Natural killer cell (primary cell): ENCODE measurements around the gene PCDHB8. TPM values are rescaled to one million over a fixed set of nuclear protein-coding genes. Genes with fewer than 3 reads are reported as not detected.
A peak's percentile ranks its signal among the peaks of the same experiment; 100 is the strongest.
"Not testable (repeated sequence)": the region's sequence is repeated elsewhere in the genome, so short reads cannot be mapped to it uniquely, and the experiment has no call there.

Source experiments
- ATAC-seq, 3 donors: fragments of 150-1000 bp in 2 of 3; fragments of 200-7000 bp in 1 of 3; cut with Tn5 transposase; 1 replicate in 1 of 3; 2 replicates in 2 of 3; pipeline ENCODE4 v1.10.0; 2021; ENCODE audit warnings: mild to moderate bottlenecking in 2 of 3, moderate library complexity in 2 of 3
- DNase-seq, 2 donors: peaks; one replicate each; pipeline versions ENCODE4 v3.0.0 to v3.0.0-alpha.2; 2013 to 2021; ENCODE audit warnings: mixed read lengths in 1 of 2
- H3K27ac ChIP-seq: one replicate; pipeline ENCODE4 v1.5.1; 2013; ENCODE audit warnings: mild to moderate bottlenecking, low read length
- H3K27me3 ChIP-seq: one replicate; pipeline ENCODE4 v1.6.1; 2013; ENCODE audit warnings: low read length; ENCODE audit not compliant: control insufficient read depth, insufficient read depth
- H3K36me3 ChIP-seq: one replicate; pipeline ENCODE4 v1.6.1; 2013; ENCODE audit warnings: low read length; ENCODE audit not compliant: control insufficient read depth, insufficient read depth
- H3K4me1 ChIP-seq: one replicate; pipeline ENCODE4 v1.6.1; 2013; ENCODE audit warnings: low read length; ENCODE audit not compliant: control insufficient read depth, insufficient read depth
- H3K4me3 ChIP-seq: one replicate; pipeline ENCODE4 v1.5.1; 2013; ENCODE audit warnings: low read length
- H3K9me3 ChIP-seq: one replicate; pipeline ENCODE4 v1.6.1; 2013; ENCODE audit warnings: low read length; ENCODE audit not compliant: control insufficient read depth, insufficient read depth
- H3K27ac Mint-ChIP-seq, 2 donors: one replicate each; pipeline ENCODE4 v1.8.0; 2022; ENCODE audit warnings: mild to moderate bottlenecking in 2 of 2, mixed read lengths in 2 of 2, moderate library complexity in 1 of 2
- H3K27me3 Mint-ChIP-seq, 2 donors: one replicate each; pipeline ENCODE4 v1.8.0; 2022; ENCODE audit warnings: low read depth in 2 of 2, mixed read lengths in 2 of 2
- H3K36me3 Mint-ChIP-seq: one replicate; pipeline ENCODE4 v1.8.0; 2022; ENCODE audit warnings: mixed read lengths
- H3K4me1 Mint-ChIP-seq, 2 donors: one replicate each; pipeline ENCODE4 v1.8.0; 2022; ENCODE audit warnings: mixed read lengths in 2 of 2
- H3K4me3 Mint-ChIP-seq: one replicate; pipeline ENCODE4 v1.8.0; 2022; ENCODE audit warnings: mild to moderate bottlenecking, moderate library complexity, mixed read lengths
- H3K9me3 Mint-ChIP-seq, 2 donors: one replicate each; pipeline ENCODE4 v1.8.0; 2022; ENCODE audit warnings: mixed read lengths in 2 of 2
- CTCF ChIP-seq: fragments of 200-600 bp; IDR thresholded peaks from one replicate; pipeline ENCODE4 v1.8.0; 2022; ENCODE audit warnings: antibody characterized with exemption
- WGBS: methylation state at CpG from one replicate; pipeline ENCODE4 v1.1.7; 2013; ENCODE audit warnings: missing lambda C conversion rate; ENCODE audit not compliant: insufficient coverage; 5-methylcytosine and 5-hydroxymethylcytosine counted together
- intact Hi-C: fragments of 100-400 bp; cut with micrococcal nuclease; formaldehyde crosslinking; loops from one replicate; pipeline ENCODE4 v1.14.2; 2022
- total RNA-seq, 4 donors: library from RNA; stranded (reverse); fragments of 120-200 nt in 1 of 4; gene quantifications; one replicate each; pipeline versions ENCODE4 v1.2.3 to v1.2.4, GENCODE V29; 2013 to 2022

The PCDHB8 gene
- total RNA-seq, 3 donors from 2014 or later (not counting 1 experiment from before 2014, with no cell fraction given): not detected

GRCh38 chr5:141182248-141182647 lies 4.7 kb downstream of the PCDHB8 start, which contains the start of gene PCDHB16:
Gene PCDHB16 (plus strand): TSS chr5:141182387. CDS start chr5:141182560, 173 bp downstream.
- ATAC-seq (no peak), DNase-seq (peak in 1 of 2 donors; percentile 11)
- WGBS: 21% methylated on average over 13 of the region's 13 CpGs
- no peak within 1 kb of the TSS for H3K4me3 ChIP-seq
- H3K4me1 ChIP-seq: no peaks in the 10 kb centered on the region
- intact Hi-C loops: no loop called here
- TF ChIP-seq CTCF: no peak
- peaks cover 2% of the 10 kb centered on the region for H3K27me3 ChIP-seq
- peaks cover 0 to 6% of the 10 kb centered on the region in 2 donors for H3K4me1 Mint-ChIP-seq
- no peaks in the 10 kb centered on the region for H3K9me3 ChIP-seq
- H3K36me3 ChIP-seq: no peaks in the 10 kb centered on the region
- H3K9me3 Mint-ChIP-seq: peaks cover 4 to 5% of the 10 kb centered on the region in 2 donors
- peaks cover 26% of the 10 kb centered on the region for H3K36me3 Mint-ChIP-seq
- H3K27me3 Mint-ChIP-seq: peaks cover 29% of the 10 kb centered on the region in 2 donors
- no peak within 1 kb of the TSS for H3K27ac ChIP-seq
- no peak within 1 kb of the TSS for H3K27ac Mint-ChIP-seq
- H3K4me3 Mint-ChIP-seq: no peak within 1 kb of the TSS

GRCh38 chr5:141184117-141184855 lies 6.7 kb downstream of the PCDHB8 start:
- H3K4me1 ChIP-seq, H3K9me3 Mint-ChIP-seq, ATAC-seq, H3K4me3 ChIP-seq, H3K9me3 ChIP-seq, DNase-seq, H3K27me3 ChIP-seq, H3K27ac ChIP-seq, intact Hi-C loops, H3K4me1 Mint-ChIP-seq, H3K36me3 ChIP-seq, H3K4me3 Mint-ChIP-seq, H3K27ac Mint-ChIP-seq: not testable (repeated sequence)
- 37% methylated on average over 29 of the region's 69 CpGs for WGBS
- peaks cover 37 to 43% of the 10 kb centered on the region in 2 donors for H3K27me3 Mint-ChIP-seq
- H3K36me3 Mint-ChIP-seq: peaks cover 32% of the 10 kb centered on the region

- H3K27me3 Mint-ChIP-seq: peaks cover 37% of the 10 kb centered on the region in 2 donors
- 21% methylated on average over 7 of the region's 9 CpGs for WGBS
- H3K36me3 Mint-ChIP-seq: peaks cover 32% of the 10 kb centered on the region
- no peaks in the 10 kb centered on the region for H3K36me3 ChIP-seq
- no peak for TF ChIP-seq CTCF
- peaks cover 10 to 13% of the 10 kb centered on the region in 2 donors for H3K9me3 Mint-ChIP-seq
- intact Hi-C loops: no loop called here
- H3K4me1 ChIP-seq: no peaks in the 10 kb centered on the region
- H3K27ac ChIP-seq: no peak within 1 kb of the TSS
- H3K4me1 Mint-ChIP-seq: peaks cover 0 to 6% of the 10 kb centered on the region in 2 donors
- DNase-seq (peak in 1 of 2 donors; percentile 52), ATAC-seq (no peak)
- H3K4me3 ChIP-seq: no peak within 1 kb of the TSS
- H3K4me3 Mint-ChIP-seq: peak within 1 kb of the TSS; percentile 0
- H3K9me3 ChIP-seq: no peaks in the 10 kb centered on the region
- peaks cover 2% of the 10 kb centered on the region for H3K27me3 ChIP-seq
- H3K27ac Mint-ChIP-seq: no peak within 1 kb of the TSS
These were observed 9.4 kb downstream of the PCDHB8 start, which contains the start of gene PCDHB9 for GRCh38 chr5:141186897-141187512. Gene PCDHB9 (plus strand): TSS chr5:141187161. CDS start chr5:141187319, 158 bp downstream.

- H3K9me3 ChIP-seq, H3K27ac ChIP-seq, H3K36me3 ChIP-seq, H3K27me3 ChIP-seq, H3K4me1 ChIP-seq, H3K4me3 Mint-ChIP-seq, intact Hi-C loops, H3K27ac Mint-ChIP-seq, ATAC-seq, H3K4me1 Mint-ChIP-seq, DNase-seq, H3K4me3 ChIP-seq: not testable (repeated sequence)
- Mint-ChIP-seq H3K36me3 (peaks cover 26% of the 10 kb centered on the region), H3K27me3 (peaks cover 28 to 36% of the 10 kb centered on the region in 2 donors), H3K9me3 (peaks cover 8 to 15% of the 10 kb centered on the region in 2 donors)
- 37% methylated on average over 16 of the region's 37 CpGs for WGBS
These were observed 11.1 kb downstream of the PCDHB8 start for GRCh38 chr5:141188682-141189081.

GRCh38 chr5:141189131-141189530 lies 11.5 kb downstream of the PCDHB8 start:
- H3K4me3 Mint-ChIP-seq, H3K36me3 ChIP-seq, H3K9me3 ChIP-seq, H3K27ac ChIP-seq, DNase-seq, H3K4me1 Mint-ChIP-seq, H3K27me3 ChIP-seq, H3K4me3 ChIP-seq, H3K27ac Mint-ChIP-seq, ATAC-seq, H3K4me1 ChIP-seq, intact Hi-C loops: not testable (repeated sequence)
- WGBS: 43% methylated on average over 30 of the region's 35 CpGs
- Mint-ChIP-seq H3K36me3 (peaks cover 26% of the 10 kb centered on the region), H3K9me3 (peaks cover 8 to 15% of the 10 kb centered on the region in 2 donors), H3K27me3 (peaks cover 28 to 36% of the 10 kb centered on the region in 2 donors)
